Measurements from ENCODE around the gene RPTOR. TPM values are rescaled to one million over a fixed set of nuclear protein-coding genes. Genes with fewer than 3 reads are reported as not detected.
"Not testable (repeated sequence)": the region's sequence is repeated elsewhere in the genome, so short reads cannot be mapped to it uniquely, and the experiment has no call there.

Gene RPTOR
- total RNA-seq, 2 experiments from 2014 or later, result 43.6 to 47.2 TPM

DNA sequence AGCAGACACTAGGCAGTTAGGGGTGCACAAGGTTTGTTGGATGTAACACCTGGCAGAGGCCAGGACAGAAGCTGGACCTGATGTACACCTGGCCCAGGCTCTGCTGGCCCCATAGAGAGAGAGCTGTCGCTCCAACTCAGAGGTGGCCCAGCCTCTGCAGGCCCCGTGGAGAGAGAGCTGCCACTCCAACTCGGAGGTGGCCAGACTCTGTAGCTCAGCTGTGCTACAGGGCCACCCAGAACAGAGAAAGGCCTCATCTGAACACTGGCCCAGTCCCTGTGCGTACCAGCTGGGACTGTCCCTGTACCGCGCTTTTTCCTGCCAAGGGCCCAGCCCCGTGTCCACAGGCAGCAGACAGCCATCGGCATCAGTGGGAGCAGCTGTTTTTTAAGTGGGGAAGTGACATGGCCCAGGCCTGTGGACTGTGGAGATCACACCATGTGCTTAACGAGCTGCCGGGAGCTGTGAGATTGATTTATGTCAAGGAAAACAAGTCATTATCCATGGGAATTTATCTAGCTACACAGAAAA lies 270.6 kb downstream of the RPTOR start:
- Mint-ChIP-seq H3K36me3 (peaks cover 30% of the 10 kb centered on the region), H3K27ac (no peak overlapping the region), H3K4me3 (no peak overlapping the region), H3K4me1 (peaks cover 49% of the 10 kb centered on the region), H3K27me3 (no peaks in the 10 kb centered on the region), H3K9me3 (peaks cover 2% of the 10 kb centered on the region)
- no peak for DNase-seq

DNA sequence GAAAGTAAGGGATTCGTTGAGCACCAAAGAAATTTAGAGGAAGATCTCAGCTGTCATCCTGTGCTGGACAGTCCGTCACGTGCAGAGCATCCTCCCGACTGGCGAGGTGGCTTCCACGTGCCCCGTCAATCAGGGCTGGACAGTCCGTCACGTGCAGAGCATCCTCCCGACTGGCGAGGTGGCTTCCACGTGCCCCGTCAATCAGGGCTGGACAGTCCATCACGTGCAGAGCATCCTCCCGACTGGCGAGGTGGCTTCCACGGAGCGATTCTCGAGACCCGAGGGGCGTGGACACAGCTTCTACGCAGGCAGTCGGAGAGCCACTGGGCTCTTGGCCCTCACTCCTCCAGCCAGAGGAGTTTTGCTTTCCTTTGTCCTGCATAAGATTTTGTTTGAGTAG lies 271.1 kb downstream of the RPTOR start:
- not testable (repeated sequence) for H3K27ac Mint-ChIP-seq, DNase-seq, H3K9me3 Mint-ChIP-seq, H3K4me3 Mint-ChIP-seq, H3K27me3 Mint-ChIP-seq
- peaks cover 28% of the 10 kb centered on the region for H3K36me3 Mint-ChIP-seq
- H3K4me1 Mint-ChIP-seq, result peaks cover 51% of the 10 kb centered on the region

DNA sequence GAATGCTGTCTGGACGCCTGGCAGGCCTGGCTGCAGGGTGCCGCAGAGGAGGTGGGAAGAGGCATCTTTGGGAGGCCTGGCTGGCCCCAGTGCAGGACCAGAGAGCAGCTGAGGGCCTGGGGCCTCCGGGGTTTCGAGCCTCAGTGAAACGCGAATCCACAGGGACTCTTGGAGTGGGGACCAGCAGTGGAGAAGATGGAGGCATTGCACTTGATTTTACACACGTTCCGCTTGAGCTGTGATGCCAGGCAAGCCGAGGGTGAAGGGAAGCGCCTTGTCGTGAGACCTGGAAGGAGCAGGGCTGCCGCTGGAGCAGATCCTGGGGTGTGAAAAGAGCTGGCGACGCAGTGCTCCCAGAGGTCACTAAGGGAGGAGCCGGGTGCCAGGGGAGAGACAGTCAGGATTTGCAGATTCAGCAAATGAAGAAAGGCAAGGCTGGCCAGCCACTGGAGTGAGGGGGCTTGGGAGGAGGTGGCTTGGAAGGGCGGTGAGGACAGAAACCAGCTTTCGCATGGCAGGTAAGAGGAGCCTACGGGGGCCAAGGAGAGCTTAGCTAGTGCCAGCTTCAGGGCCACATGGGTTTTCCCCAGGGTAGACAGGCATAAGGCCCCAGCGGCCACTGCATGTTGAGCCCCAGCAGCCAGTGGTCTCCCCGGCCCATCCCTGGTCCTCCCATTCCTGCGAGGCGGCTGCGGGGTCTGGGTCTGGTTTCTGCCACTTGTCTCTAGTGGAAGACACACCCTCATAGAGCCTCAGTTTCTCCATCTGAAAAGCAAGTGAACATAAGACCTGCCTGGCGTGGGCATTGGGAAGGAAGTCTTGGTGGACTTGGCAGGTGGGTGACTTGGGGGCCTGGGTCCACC lies 271.8 kb downstream of the RPTOR start:
- Mint-ChIP-seq H3K9me3 (peaks cover 2% of the 10 kb centered on the region), H3K4me3 (no peak overlapping the region), H3K36me3 (peaks cover 26% of the 10 kb centered on the region), H3K27ac (peak overlapping the region; percentile 29), H3K27me3 (no peaks in the 10 kb centered on the region), H3K4me1 (peaks cover 47% of the 10 kb centered on the region)
- no peak for DNase-seq

DNA sequence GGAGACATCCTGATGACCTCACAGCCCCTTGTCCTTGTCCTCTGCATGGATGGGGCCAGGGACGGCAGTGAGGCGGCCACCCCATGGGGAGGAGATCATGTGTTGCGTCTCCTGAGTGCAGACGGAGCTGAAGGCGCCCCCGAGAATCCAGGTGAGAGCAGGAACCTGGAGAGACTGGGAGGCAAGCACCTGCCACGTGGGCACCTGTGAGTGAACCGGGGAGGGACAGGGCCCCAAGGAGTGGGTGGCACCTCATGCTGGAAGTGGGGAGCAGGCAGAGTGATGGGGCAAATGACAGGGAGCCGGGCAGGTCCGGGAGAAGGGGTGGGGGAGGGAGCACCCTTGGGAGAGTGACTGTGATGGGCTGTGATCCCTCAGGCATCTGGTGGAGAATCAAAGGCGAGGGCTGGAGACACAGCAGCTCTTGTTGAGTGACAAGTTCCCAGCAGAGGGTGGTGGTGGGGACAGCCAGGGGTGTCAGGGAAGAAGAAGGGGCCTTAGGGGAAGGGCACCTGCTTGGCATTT lies 272.7 kb downstream of the RPTOR start:
- peaks cover 21% of the 10 kb centered on the region for H3K36me3 Mint-ChIP-seq
- peaks cover 40% of the 10 kb centered on the region for H3K4me1 Mint-ChIP-seq
- H3K4me3 Mint-ChIP-seq, result no peak overlapping the region
- peaks cover 2% of the 10 kb centered on the region for H3K9me3 Mint-ChIP-seq
- H3K27ac Mint-ChIP-seq, result peak overlapping the region; percentile 29
- H3K27me3 Mint-ChIP-seq, result no peaks in the 10 kb centered on the region
- DNase-seq, result no peak

DNA sequence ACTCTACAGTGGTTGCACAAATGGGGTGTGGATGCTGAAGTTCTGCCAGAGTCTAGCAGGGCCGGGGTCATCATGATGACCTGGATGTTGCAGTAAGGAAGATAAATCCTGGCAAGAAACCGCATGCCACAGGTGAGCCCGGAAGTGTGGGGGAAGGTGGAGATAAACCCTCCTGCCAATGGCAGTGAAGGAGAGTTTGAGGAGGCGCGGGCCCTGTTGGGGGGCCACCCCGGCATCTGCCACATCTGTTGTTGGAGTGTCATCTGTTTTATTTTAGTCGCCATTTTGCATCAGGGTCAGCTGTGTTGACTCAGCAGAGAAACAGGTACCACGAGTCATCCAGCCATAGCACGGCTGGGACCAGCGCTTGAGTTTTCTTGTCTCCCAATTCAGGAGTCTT lies 273.2 kb downstream of the RPTOR start:
- peaks cover 19% of the 10 kb centered on the region for H3K36me3 Mint-ChIP-seq
- H3K27ac Mint-ChIP-seq, result no peak overlapping the region
- peaks cover 2% of the 10 kb centered on the region for H3K9me3 Mint-ChIP-seq
- H3K4me1 Mint-ChIP-seq, result peaks cover 38% of the 10 kb centered on the region
- no peak for DNase-seq
- no peak overlapping the region for H3K4me3 Mint-ChIP-seq
- no peaks in the 10 kb centered on the region for H3K27me3 Mint-ChIP-seq

DNA sequence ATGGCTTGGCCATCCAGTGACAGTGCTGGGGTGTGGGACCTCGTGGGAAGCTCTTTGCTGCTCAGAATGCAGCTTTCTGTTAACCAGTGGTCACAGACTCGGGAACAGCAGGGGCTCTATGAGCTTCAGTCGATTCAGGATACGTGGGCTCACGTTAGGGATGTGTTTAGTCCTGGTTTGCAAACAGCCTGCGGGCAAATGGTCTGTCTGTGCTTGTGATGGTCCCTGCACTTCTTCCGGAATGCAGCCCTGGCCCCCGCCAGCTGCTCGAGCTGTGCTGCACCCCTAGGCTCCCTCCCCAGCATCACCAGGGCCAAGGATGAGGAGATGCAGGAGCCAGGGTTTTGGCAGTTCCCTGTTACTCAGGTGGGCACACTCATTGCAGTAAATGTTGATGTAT lies 274.2 kb downstream of the RPTOR start:
- peaks cover 23% of the 10 kb centered on the region for H3K36me3 Mint-ChIP-seq
- DNase-seq, result no peak
- no peaks in the 10 kb centered on the region for H3K27me3 Mint-ChIP-seq
- peaks cover 40% of the 10 kb centered on the region for H3K4me1 Mint-ChIP-seq
- H3K9me3 Mint-ChIP-seq, result peaks cover 2% of the 10 kb centered on the region
- no peak overlapping the region for H3K4me3 Mint-ChIP-seq
- peak overlapping the region; percentile 78 for H3K27ac Mint-ChIP-seq

DNA sequence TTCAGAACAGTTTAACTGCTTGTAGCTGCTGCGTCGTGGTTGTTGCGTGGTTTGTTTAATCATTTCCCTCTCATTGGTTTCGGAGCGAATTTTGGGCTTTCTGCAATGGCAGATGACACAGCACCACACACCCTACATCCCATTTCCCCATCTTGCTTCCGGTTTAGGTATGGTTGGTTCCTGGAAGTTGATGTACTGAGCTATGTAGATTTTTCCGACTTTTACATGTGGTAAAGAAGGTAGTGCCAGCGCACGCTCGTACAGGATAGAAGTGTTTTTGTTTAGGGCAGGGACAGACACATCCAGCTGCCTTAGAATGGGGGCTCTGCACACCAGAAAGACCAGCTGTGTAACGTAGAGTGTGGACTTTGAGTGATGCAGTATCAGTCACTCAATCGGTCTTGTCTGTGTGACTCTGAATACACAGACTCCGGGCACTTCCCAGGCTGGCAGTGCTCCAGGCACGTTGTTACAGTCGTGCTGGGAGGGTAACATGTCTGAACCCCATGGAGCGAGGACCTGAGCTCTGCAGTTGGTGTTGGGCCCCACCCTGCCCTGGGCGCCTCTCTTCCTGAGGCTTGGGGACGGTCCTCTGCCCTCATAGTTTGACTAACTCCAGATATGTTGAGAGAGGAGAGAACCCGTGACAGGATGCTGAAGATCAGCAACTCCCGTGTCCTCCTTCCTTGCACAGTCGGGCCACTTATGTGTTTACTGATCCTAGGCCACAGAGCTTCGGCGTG lies 275.0 kb downstream of the RPTOR start:
- H3K36me3 Mint-ChIP-seq, result peaks cover 26% of the 10 kb centered on the region
- H3K4me1 Mint-ChIP-seq, result peaks cover 39% of the 10 kb centered on the region
- peaks cover 2% of the 10 kb centered on the region for H3K9me3 Mint-ChIP-seq
- DNase-seq, result no peak
- H3K27me3 Mint-ChIP-seq, result no peaks in the 10 kb centered on the region
- H3K27ac Mint-ChIP-seq, result peak overlapping the region; percentile 78
- no peak overlapping the region for H3K4me3 Mint-ChIP-seq

DNA sequence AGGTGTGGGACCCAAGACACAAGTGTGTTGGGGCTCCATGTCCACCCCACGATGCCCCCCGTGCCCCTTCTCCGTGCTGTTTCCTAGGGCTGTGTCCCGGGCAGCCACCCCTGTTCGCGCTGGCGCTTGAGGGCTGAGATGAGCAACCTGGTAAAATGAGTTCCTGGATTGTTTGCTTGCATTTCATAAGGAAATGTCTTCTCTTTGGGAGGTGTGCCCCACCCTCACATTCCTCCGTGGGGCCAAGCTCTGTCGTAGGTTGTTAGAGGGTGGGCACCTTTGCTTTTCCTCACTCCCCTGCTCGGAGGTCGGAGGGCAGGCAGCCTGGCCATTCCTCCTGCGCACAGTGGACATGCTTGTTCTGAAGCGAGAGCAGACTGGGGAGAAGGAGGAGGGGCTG lies 275.7 kb downstream of the RPTOR start:
- H3K4me3 Mint-ChIP-seq, result no peak overlapping the region
- H3K27ac Mint-ChIP-seq, result peak overlapping the region; percentile 78
- peaks cover 27% of the 10 kb centered on the region for H3K36me3 Mint-ChIP-seq
- no peak for DNase-seq
- H3K4me1 Mint-ChIP-seq, result peaks cover 36% of the 10 kb centered on the region
- H3K9me3 Mint-ChIP-seq, result peaks cover 2% of the 10 kb centered on the region
- H3K27me3 Mint-ChIP-seq, result no peaks in the 10 kb centered on the region

DNA sequence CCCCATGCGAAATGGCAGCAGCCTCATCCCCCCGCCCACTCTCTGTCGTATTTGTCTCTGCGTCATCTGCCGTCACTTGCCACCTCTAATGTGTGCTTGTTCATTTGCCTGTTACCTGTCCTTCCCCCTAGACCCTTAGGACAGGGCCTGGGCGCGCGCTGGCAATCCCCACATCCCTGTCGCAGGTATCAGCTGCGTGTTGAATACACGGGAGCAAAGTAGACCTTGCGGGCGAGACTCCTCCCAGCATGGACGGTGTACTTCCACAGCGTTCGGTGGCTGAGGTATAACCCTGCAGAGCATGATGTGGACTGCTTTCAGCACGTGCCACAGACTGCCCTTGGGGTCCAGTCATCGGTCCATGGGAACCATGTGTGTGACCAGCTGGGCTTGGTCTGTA lies 276.9 kb downstream of the RPTOR start:
- DNase-seq, result no peak
- no peak overlapping the region for H3K4me3 Mint-ChIP-seq
- H3K4me1 Mint-ChIP-seq, result peaks cover 36% of the 10 kb centered on the region
- no peaks in the 10 kb centered on the region for H3K27me3 Mint-ChIP-seq
- peaks cover 2% of the 10 kb centered on the region for H3K9me3 Mint-ChIP-seq
- H3K27ac Mint-ChIP-seq, result no peak overlapping the region
- H3K36me3 Mint-ChIP-seq, result peaks cover 23% of the 10 kb centered on the region

DNA sequence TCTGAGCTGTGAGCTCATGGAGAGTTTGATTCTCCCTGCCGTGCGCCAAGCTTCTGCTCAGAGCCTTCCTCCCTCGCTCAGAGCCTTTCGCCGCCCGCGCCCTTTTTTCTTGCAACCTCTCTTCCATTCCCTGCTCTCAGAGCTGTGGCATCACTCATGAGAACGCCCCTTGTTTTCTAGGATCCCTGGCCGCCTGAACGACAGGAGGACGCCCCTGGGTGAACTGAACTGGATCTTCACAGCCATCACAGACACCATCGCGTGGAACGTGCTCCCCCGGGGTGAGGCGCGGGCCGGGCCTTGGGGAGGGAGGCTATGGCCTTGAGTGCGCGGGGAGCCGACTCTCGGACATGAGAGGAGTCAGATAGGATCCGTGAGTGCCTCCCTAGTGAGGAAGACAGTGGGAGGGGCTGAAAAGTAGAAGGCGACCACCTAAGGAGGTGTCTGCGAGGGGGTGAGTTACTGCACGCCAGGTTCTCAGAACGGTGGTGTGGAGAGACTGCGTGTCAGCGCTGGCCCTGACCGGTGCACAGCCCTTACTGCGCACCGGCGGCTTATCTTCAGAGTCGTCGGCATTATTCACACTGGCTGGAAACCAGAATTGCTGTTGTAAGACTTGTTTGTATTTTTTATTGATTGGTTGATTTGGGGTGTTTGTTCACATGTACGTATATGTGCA lies 277.5 kb downstream of the RPTOR start:
- H3K4me1 Mint-ChIP-seq, result peaks cover 34% of the 10 kb centered on the region
- H3K27me3 Mint-ChIP-seq, result no peaks in the 10 kb centered on the region
- no peak overlapping the region for H3K27ac Mint-ChIP-seq
- no peak overlapping the region for H3K4me3 Mint-ChIP-seq
- H3K36me3 Mint-ChIP-seq, result peaks cover 22% of the 10 kb centered on the region
- H3K9me3 Mint-ChIP-seq, result peaks cover 2% of the 10 kb centered on the region
- DNase-seq, result no peak

DNA sequence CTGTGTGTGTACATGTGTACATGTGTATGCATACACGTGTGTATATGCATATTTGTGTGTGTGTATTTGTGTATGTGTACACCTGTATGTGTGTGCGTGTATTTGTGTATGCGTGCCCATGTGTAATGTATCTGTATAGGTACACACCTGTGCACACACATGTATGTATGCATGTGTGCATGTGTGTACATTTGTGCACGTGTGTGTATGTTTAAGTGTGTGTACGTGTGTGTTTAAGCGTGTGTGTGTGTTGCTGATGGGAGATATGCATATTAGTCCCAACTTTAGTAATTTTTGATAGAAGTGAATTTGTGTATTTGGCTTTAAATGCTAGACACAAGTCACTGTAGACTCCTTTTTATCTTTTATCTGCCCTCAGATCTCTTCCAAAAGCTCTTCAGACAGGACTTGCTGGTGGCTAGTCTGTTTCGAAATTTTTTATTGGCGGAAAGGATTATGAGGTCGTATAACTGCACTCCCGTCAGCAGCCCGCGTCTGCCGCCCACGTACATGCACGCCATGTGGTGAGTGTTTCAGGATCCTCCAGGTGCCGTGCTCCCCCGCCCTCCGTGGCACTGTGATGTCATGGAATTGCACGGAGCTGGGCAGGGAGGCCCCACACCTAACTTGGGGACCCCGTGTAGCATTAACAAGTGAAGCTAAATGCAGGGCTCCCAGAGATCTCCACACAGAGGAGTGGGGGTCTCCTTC lies 278.2 kb downstream of the RPTOR start:
- H3K4me1 Mint-ChIP-seq, result peaks cover 29% of the 10 kb centered on the region
- no peak for DNase-seq
- no peaks in the 10 kb centered on the region for H3K27me3 Mint-ChIP-seq
- peaks cover 15% of the 10 kb centered on the region for H3K36me3 Mint-ChIP-seq
- H3K9me3 Mint-ChIP-seq, result no peaks in the 10 kb centered on the region
- peak overlapping the region; percentile 34 for H3K27ac Mint-ChIP-seq
- H3K4me3 Mint-ChIP-seq, result no peak overlapping the region

DNA sequence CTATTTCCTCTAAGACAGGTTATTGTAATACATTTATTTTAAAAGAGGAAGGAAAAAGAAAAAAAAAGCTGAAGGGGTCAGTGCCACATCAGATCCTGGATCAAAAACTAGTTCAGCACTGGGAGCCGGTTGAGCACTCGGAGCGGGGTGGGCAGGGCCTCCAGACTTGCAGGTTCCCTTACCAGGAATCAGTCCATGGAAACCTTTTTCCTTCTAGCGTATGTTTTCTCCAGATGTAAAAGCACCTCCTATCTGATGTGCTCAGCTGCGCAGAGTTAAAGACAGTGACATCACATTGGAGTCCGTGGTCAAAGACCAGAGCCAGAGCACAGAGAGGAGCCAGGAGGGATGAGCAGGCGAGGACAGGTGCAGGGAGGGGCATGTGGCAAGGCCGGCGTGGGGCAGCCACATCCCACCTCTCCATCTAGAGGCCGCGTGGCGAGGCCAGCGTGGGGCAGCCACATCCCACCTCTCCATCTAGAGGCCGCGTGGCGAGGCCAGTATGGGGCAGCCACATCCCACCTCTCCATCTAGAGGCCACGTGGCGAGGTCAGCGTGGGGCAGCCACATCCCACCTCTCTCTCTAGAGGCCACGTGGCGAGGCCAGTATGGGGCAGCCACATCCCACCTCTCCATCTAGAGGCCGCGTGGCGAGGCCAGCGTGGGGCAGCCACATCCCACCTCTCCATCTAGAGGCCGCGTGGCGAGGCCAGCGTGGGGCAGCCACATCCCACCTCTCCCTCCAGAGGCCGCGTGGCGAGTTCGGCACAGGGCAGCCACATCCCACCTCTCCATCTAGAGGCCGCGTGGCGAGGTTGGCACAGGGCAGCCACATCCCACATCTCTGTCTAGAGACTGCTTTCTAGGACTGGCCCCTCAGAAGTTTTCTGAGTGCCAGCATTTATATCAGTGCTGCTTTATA lies 280.2 kb downstream of the RPTOR start:
- H3K9me3 Mint-ChIP-seq, result no peaks in the 10 kb centered on the region
- H3K27ac Mint-ChIP-seq, result no peak overlapping the region
- no peaks in the 10 kb centered on the region for H3K27me3 Mint-ChIP-seq
- peaks cover 11% of the 10 kb centered on the region for H3K36me3 Mint-ChIP-seq
- no peak for DNase-seq
- peaks cover 14% of the 10 kb centered on the region for H3K4me1 Mint-ChIP-seq
- H3K4me3 Mint-ChIP-seq, result no peak overlapping the region

DNA sequence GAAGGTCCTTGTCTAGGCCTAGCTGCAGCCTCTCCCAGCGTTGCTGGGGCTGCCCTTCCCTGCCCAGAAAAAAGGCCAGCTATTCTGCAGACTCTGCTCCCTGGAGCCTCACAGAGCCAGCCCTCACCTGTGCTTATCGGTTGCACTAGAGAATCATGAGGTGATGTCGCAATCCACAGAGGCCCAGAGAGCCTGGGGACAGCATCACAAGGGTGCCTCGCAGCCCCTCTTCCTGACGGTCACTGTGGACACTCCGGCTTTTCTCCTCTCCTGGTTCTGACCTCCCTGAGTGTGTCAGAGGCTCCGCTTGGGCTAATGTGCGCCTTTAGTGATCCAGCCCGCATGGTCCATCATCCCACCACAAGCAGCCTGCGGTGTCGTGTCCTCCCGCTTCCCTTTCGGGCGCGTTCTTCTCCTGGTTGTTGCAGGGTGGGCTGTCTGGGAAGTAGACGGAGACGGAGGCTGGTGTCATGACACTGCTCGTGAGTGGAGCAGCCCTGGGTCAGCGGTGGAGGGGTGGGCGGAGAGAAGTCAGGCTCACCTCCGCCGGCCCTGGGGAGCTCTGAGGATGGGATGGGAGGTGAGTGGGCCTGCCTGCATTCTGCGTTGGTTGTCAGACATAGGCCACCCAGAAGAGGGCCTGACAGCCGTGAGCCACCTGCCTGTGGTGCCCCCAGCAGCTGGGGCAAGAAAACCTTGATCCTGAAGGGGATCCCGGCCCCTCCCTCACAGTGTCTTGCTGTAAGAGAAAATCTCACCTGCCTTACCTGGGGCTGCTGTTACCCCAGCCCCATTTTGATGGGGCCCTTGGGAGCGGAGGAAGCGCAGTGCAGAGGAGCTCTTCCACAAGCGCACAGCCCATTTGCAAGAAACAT lies 281.1 kb downstream of the RPTOR start:
- Mint-ChIP-seq H3K27ac (no peak overlapping the region), H3K27me3 (no peaks in the 10 kb centered on the region), H3K4me1 (peaks cover 9% of the 10 kb centered on the region), H3K9me3 (no peaks in the 10 kb centered on the region), H3K4me3 (no peak overlapping the region), H3K36me3 (peaks cover 14% of the 10 kb centered on the region)
- DNase-seq, result no peak

All from activated naive CD8-positive, alpha-beta T cell treated with anti-CD3 and anti-CD28 coated beads for 36 hours (primary cell).